IPS-11a (cell line): ENCODE data around the gene SPHK2.
"Not testable (repeated sequence)": the region's sequence is repeated elsewhere in the genome, so short reads cannot be mapped to it uniquely, and the experiment has no call there.

Experiments
- H3K4me3 ChIP-seq: one replicate; pipeline ENCODE4 v1.5.1; 2013; ENCODE audit warnings: low read depth, low read length, control low read depth

SPHK2 gene, protein sequence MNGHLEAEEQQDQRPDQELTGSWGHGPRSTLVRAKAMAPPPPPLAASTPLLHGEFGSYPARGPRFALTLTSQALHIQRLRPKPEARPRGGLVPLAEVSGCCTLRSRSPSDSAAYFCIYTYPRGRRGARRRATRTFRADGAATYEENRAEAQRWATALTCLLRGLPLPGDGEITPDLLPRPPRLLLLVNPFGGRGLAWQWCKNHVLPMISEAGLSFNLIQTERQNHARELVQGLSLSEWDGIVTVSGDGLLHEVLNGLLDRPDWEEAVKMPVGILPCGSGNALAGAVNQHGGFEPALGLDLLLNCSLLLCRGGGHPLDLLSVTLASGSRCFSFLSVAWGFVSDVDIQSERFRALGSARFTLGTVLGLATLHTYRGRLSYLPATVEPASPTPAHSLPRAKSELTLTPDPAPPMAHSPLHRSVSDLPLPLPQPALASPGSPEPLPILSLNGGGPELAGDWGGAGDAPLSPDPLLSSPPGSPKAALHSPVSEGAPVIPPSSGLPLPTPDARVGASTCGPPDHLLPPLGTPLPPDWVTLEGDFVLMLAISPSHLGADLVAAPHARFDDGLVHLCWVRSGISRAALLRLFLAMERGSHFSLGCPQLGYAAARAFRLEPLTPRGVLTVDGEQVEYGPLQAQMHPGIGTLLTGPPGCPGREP

DNA sequence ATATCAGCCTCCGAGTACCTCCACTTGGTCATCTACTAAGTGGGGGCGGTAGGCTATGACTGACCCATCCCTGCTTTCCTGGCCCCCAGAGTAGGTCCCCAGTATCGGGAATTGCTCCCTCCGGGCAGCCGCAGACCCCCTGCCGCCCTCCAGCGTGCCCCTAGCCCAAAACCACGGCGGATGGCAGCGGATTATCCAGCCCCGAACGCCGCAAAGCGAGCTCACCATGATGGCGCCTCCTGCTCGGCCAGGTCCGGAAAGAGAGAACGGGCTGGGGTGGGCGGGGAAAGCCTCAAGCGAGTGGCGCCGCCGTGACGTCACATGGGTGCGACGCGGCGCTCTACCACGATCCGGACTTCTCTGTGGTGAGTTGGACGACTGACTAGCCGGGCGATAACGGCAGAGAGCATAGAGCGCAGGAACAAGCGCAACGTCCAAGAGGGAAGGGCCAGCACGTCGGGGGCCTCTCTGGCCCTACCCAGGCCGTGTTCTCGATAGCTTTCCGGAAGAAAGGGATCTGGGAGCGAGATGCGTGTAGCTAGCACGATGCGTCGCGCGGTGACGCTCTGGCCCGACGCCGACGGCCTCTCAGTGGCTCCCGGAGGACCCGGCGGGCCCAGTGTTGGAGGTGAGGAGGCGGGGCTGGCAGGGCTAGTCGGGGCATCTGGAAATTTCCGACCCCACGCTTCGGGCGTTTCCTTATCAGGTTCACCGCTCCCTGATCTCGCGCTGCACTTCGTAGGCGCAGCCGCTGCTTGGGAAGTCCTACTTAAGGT lies at the start of gene SPHK2, which contains the start of gene RPL18:
TSS of gene SPHK2 (plus strand) at position 591 of the 776 bp plus-strand sequence. CDS start 1,009 bp downstream, outside the sequence.
TSS of gene RPL18 (minus strand) at position 263 of the 776 bp plus-strand sequence. CDS start at position 228, 35 bp downstream.
- peak within 1 kb of the TSS; percentile 98 for H3K4me3 ChIP-seq

DNA sequence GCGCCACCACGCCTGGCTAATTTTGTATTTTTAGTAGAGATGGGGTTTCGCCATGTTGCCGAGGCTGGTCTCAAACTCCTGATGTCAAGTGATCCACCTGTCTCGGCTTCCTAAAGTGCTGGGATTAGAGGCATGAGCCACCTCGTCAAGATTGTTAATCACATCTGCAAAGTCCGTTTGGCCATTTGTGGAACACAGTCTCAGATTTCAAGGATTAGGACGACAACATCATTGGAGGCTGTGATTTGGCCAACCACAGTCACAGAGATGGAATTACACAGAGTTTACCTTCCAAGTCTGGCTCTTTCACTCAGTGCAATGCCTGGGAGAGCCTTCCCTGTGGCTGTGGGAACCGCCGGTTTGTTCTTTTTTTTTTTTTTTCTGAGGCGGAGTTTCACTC lies 49.5 kb upstream of the SPHK2 start:
- H3K4me3 ChIP-seq, result no peak overlapping the region

DNA sequence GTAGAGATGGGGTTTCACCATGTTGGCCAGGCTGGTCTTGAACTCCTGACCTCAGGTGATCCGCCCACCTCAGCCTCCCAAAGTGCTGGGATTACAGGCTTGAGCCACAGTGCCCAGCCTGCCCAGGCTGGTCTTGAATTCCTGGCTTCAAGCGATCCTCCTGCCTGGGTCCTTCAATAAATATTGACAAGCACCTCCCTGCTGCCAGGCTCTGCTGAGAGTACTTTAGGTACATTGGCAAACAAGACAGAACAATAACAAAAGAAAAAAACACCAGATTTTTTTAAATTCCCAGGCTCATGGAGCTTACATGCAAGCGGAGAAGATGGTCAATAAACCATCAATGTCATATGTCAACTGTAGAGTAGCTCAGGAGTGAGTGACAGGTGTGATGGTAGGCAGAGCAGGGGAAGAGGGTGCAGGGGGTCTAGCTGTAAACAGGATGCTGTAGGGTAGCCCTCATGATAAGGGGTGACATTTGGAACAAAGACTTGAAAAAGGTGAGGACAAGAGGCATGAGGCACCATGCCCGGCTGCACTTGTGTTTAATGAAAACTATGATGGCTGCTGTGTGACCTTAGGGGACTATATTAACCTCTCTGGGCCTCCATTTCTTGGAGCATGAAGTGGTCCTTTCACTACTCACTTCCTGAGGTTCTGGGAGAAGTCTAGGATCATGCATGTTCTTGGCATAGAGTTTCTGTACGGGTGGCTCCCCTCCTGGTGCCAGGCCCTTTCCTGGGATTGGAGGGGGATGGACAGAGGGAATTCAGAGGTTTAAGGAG lies 47.7 kb upstream of the SPHK2 start:
- H3K4me3 ChIP-seq, result no peak overlapping the region

DNA sequence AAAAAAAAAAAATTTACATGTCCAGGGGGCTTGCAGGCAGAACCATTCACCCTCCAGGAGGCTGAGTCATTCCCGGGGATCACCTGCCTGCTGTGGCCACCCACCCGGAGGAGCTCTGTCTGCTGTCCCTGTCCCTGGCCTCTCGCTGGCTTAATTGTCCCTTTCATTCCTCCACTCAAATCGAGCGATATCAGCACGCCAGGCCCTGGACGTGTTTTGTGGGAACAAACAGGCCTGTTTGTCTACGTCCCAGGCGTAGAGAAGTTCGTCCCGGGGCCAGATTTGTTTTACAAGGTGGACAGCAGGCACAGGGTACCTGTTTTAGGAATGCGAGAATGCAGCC lies 46.2 kb upstream of the SPHK2 start:
- no peak overlapping the region for H3K4me3 ChIP-seq

DNA sequence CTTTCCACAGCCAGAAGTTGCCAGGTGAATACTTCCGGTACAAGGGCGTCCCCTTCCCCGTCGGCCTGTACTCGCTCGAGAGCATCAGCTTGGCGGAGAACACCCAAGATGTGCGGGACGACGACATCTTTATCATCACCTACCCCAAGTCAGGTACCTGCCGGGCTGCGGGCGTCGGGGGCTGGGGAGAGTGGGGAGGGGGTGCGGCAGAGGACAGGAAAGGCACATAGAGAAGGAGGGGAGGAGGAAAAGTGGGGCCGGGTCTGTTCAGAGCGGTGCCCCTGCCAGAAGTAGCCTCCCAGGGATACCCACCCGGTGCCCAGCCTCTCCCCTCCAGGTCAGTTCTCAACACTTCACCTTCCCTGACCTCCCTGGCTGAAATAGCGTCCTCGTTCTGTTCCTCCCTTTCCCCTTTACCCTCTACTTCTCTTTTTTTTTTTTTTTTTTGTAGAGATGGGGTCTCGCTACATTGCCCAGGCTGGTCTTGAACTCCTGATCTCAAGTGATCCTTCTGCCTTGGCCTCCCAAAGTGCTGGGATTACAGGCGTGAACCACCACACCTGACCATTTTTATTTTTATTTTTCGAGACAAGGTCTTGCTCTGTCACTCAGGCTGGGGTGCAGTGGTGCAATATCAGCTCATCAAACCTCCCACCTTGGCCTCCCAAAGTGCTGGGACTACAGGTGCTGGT lies 43.2 kb upstream of the SPHK2 start:
- no peak overlapping the region for H3K4me3 ChIP-seq

DNA sequence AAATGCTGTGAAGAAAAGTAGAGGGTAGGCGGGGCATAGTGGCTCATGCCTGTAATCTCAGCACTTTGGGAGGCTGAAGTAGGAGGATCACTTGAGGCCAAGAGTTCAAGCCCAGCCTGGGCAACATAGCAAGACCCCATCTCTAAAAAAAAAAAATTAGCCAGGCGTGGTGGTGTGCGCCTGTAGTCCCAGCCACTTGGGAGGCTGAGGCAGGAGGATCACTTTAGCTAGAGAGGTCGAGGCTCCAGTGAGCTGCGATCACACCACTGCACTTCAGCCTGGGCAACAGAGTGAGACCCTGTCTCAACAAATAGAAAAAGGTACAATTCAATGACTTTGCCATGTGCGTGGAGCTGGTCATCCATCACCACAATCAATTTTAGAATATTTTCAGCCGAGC lies 41.4 kb upstream of the SPHK2 start:
- H3K4me3 ChIP-seq, result not testable (repeated sequence)

DNA sequence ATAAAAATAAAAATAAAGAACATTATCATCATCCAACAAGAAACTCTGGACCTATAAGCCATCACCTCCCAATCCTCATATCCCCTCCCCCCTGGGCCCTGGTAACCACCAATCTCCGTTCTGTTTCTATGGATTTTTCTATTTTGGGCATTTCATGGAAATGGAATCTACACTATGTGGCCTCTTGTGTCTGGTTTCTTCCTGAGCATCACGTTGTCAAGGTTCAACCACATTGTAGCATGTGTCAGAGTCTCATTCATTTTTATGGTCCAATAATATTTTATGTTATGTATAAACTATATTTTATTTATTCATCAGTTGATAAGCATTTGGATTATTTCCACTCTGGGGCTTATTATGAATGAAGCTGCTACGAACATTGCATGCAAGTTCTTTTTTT lies 40.4 kb upstream of the SPHK2 start:
- H3K4me3 ChIP-seq, result no peak overlapping the region

DNA sequence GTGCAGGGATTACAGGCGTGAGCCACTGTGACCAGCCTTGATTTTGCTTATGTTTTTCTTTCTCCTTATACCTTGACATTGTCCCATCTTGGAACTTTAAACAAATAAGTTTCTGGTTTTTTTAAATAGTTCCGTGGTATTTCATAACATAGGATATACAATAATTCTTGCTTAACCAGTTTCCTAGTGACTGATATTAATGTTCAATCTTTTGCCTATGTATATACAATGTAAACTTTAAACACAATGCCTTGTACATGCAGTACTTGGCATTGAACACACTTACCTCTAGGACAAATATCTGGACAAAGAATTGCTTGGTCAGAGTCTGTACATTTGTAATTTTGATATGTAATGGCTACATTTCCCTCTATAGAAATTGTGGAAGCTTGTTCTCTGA lies 37.1 kb upstream of the SPHK2 start:
- no peak overlapping the region for H3K4me3 ChIP-seq

DNA sequence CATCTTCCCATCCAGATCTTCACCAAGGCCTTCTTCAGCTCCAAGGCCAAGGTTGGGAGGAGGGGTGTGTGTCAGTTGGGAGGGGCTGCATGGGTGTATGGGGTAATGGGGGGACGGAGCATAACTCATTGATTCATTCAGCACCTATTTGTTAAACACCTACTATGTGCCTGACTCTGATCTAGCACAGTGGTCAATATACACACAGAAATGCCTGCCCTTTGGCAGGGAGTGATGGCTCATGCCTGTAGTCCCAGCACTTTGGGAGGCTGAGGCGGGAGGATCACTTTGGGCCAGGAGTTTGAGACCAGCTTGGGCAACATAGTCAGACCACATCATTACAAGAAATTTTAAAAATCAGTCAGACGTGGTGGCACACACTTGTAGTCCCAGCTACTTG lies 31.9 kb upstream of the SPHK2 start:
- H3K4me3 ChIP-seq, result no peak overlapping the region

DNA sequence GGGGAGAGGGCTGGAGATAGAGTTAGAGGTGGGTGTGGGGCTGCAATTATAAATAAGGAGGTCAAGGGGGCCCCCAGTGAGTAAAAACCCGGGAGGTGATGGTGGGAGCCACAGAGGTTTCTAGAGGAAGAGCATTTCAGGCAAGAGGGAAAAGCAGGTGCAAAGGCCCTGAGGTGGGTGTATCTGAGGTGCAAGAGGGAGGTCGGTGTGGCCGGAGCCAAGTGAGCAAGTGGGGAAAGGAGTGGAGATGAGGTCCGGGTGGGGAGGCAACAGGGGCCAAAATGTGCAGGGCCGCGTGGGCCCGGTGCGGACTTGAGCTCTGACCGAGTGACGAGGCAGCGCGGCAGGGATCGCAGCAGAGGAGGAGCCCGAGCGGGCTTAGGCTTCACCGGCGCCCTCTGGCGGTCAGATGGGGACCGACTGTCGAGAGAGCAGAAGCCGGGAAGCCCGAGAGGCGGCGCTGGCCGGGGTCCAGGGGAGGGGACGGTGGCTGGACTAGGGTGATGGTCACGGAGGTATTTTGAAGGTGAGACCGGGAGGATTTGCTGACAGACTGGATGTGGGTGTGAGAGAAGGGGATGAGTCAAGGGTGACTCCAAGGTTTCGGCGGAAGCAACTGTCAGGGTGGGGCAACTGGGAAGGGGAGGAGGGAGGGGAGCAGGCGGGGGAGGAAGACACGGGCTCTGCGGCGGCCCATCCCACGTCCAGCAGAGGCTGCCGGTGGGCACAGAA lies 30.5 kb upstream of the SPHK2 start:
- H3K4me3 ChIP-seq, result peak overlapping the region; percentile 21

DNA sequence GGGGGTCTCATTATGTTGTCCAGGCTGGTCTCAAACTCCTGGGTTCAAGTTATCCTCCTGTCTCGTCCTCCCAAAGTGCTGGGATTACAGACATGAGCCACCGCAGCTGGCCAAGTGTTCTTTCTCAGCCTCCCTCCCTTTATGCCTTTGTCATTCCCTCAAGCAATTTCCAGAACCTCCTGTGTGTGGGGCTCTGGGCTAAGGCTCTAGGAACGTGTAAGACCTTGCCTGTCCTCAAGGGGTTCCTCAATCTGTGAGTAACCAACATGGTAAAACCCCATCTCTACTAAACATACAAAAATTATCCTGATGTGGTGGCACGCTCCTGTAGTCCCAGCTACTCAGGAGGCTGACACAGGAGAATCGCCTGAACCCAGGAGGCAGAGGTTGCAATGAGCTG lies 28.3 kb upstream of the SPHK2 start:
- no peak overlapping the region for H3K4me3 ChIP-seq

DNA sequence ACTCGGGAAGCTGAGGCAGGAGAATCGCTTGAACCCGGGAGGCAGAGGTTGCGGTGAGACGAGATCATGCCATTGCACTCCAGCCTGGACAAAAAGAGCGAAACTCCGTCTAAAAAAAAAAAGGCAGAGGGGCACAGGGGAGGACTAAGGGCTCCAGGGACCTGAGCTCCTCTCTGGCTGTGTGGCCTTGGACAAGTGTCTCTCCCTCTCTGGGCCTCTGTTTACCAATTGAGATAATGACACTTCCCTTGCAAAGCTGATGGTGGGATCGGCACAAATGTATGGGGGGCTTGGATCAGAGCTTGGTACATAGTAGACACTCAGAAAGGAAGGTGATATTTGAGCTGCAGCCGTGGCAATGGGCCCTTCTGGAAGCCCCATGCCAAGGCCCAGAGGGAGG lies 24.1 kb upstream of the SPHK2 start:
- no peak overlapping the region for H3K4me3 ChIP-seq

DNA sequence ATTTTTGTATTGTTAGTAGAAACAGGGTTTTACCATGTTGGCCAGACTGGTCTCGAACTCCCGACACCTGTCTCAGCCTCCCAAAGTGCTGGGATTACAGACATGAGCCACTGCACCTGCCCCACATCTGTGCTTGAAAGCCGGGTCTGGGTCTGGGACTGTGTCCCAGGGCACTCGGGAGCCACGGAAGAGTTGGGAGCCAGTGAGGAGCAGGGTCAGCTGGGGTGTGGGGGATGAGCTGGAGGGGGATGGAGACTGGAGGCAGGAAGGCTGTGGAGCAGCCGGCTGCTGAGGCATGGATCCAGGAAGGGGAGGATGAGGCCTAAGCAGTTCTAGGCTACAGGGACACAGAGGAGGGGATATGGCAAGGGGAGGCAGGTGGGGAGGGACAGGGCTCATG lies 23.5 kb upstream of the SPHK2 start:
- no peak overlapping the region for H3K4me3 ChIP-seq

DNA sequence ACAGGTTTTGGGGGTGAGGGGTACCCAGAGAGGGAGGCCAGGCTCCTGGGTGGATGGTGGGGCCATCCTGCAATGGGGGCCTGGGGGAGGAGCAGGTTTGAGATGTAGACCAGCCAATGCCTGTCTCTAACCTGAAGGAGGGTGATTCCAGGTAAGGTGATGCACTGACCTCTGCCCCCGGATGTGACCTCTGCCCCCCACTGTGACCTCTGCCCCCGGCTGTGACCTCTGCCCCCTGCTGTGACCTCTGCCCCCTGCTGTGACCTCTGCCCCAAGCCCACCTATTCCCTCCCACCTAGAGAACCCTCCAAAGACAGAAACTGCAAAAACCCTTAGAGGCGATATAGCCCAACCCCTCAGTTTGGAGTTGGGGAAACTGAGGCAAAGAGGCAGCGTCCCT lies 23.1 kb upstream of the SPHK2 start:
- no peak overlapping the region for H3K4me3 ChIP-seq

DNA sequence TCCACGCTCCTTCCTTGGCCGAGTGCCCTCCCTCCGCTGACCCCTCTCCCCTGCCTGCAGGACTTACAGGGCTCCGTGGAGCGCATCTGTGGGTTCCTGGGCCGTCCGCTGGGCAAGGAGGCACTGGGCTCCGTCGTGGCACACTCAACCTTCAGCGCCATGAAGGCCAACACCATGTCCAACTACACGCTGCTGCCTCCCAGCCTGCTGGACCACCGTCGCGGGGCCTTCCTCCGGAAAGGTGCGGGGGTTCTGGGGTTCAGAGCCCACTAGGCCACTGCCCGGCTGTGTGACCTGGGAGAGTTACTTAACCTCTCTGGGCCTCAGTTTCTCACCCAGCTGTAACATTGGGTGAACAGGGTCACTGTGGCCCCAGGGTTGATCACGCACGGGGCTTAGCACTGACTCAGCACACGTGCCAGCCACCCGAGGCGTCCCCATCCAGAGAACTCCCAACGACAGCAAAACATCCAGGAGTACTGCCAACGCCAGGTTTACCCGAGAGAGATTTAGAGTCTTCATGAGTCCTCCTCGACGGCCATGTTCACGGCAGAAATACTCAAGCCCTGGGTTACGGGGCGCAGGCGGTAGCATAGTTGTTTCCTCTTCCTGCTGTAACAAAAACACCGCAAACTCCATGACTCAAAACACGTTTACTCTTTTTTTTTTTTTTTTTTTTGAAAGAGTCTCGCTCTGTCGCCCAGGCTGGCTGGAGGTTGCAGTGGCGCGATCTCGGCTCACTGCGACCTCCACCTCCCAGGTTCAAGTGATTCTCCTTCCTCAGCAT lies 22.4 kb upstream of the SPHK2 start:
- H3K4me3 ChIP-seq, result no peak overlapping the region

DNA sequence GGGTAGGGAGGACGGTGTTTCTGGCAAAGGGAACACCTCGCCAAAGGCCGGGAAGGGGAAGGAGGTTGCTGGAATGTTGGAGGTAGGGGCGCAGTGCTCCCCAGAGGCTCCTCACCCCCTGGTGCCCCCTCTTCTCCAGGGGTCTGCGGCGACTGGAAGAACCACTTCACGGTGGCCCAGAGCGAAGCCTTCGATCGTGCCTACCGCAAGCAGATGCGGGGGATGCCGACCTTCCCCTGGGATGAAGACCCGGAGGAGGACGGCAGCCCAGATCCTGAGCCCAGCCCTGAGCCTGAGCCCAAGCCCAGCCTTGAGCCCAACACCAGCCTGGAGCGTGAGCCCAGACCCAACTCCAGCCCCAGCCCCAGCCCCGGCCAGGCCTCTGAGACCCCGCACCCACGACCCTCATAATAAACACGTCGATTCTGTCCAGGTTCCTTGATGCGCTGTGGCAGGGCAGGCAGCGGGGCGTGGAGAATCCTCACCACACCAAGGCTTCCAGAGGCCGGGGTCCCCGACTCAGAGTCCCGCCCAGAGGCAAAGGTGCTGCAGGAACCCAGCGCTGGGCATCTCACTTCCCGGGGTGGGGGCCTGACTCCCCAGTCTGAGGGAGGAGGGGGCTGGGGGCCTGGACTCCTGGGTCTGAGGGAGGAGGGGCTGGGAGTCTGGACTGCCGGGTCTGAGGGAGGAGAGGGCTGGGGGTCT lies 20.2 kb upstream of the SPHK2 start:
- no peak overlapping the region for H3K4me3 ChIP-seq

DNA sequence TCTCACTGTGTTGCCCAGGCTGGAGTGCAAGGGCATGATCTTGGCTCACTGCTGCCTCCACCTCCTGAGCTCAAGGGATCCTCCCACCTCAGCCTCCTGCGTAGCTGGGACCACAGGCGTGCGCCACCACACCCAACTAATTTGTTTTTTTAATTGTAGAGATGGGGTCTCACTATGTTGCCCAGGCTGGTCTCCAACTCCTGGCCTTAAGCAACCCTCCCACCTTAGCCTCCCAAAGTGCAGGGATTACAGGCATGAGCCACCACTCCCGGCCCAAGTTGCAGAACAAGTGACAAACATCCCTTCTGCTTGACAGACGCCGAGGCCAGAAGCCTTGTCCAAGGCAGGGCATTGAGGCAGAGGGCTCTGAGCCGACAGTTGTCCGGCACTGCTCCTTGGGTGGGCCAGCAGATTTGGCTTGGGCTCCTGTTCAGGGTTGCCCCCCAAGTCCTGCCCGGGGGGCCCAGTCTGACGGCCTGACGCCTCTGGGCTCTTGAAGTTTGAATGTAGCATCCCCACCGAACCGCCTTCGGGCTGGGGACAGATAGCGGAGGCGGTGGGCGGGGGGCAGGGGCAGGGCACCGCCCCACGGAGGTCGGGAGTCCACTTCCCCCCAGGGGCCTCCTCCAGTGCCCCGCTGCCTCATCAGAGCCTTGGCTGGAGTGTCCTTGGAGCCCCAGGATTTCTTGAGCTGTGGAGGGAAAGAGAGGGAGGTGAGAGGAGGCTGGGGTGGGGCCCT lies 18.5 kb upstream of the SPHK2 start:
- H3K4me3 ChIP-seq, result no peak overlapping the region

DNA sequence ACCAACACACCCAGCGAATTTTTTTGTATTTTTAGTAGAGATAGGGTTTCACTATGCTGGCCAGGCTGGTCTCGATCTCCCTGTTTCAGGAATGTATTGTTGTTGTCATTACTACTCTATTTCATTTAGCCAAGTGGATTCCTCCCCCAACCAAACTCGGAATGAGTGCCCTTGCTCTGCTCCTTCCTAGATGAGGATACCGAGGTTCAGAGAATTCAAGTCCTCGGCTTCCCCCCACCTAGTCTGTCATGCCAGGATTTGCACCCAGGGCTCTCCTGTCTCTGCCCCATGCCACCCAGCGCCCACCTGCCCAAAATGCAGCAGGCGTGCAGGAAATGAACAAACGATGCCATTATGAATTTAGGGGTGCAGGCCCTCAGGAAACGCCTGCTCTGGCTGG lies 16.3 kb upstream of the SPHK2 start:
- H3K4me3 ChIP-seq, result no peak overlapping the region
